Neutrophil (primary cell): ENCODE data around the gene CRIP1.

ENCODE experiments used
- H3K27ac ChIP-seq: fragments of 200-600 bp; sonication (generic); 2 replicates; pipeline ENCODE4 v1.5.1; 2016; ENCODE audit warnings: mild to moderate bottlenecking, moderate library complexity
- H3K27me3 ChIP-seq: fragments of 200-600 bp; sonication (generic); 2 replicates; pipeline ENCODE4 v1.6.0; 2016; ENCODE audit warnings: mild to moderate bottlenecking
- H3K36me3 ChIP-seq: fragments of 200-600 bp; sonication (generic); 2 replicates; pipeline ENCODE4 v1.5.1; 2017
- H3K4me1 ChIP-seq, 2 experiments: fragments of 200-600 bp in 1 of 2; sonication (generic) in 1 of 2; 1 replicate in 1 of 2; 2 replicates in 1 of 2; pipeline versions ENCODE4 v1.5.1 to v1.6.1; 2013 to 2016; ENCODE audit warnings: low read depth in 1 of 2, low read length in 1 of 2, mild to moderate bottlenecking in 1 of 2, moderate library complexity in 1 of 2; ENCODE audit not compliant: control insufficient read depth in 1 of 2, insufficient read depth in 1 of 2
- H3K4me3 ChIP-seq, 2 experiments: fragments of 200-600 bp in 1 of 2; sonication (generic) in 1 of 2; 1 replicate in 1 of 2; 2 replicates in 1 of 2; pipeline ENCODE4 v1.5.1; 2013 to 2016; ENCODE audit warnings: low read depth in 1 of 2, low read length in 1 of 2, mild to moderate bottlenecking in 1 of 2, moderate library complexity in 1 of 2
- H3K9me3 ChIP-seq: fragments of 200-600 bp; sonication (generic); 2 replicates; pipeline ENCODE4 v1.5.1; 2016
- CTCF ChIP-seq: fragments of 200-600 bp; sonication (generic); IDR thresholded peaks from 2 replicates; pipeline ENCODE4 v1.5.1; 2016; ENCODE audit warnings: antibody characterized with exemption

CRIP1 gene

GRCh38 chr14:105481886-105482457 lies 4.7 kb upstream of the CRIP1 start:
- TF ChIP-seq CTCF: no peak
- H3K36me3 ChIP-seq: no peaks in the 10 kb centered on the region
- H3K27me3 ChIP-seq: peaks cover 100% of the 10 kb centered on the region
- peaks cover 14 to 25% of the 10 kb centered on the region in 2 experiments for H3K4me1 ChIP-seq
- no peak overlapping the region for H3K27ac ChIP-seq
- peak overlapping the region in 1 of 2 experiments; percentile 31 for H3K4me3 ChIP-seq
- no peaks in the 10 kb centered on the region for H3K9me3 ChIP-seq

- Histone ChIP-seq H3K36me3 (no peaks in the 10 kb centered on the region), H3K4me1 (peaks cover 20 to 32% of the 10 kb centered on the region in 2 experiments), H3K27ac (no peak overlapping the region), H3K4me3 (no peak overlapping the region), H3K9me3 (no peaks in the 10 kb centered on the region), H3K27me3 (peaks cover 100% of the 10 kb centered on the region)
- no peak for TF ChIP-seq CTCF
Observed at GRCh38 chr14:105482486-105483110, 4.1 kb upstream of the CRIP1 start.

- H3K36me3 ChIP-seq: no peaks in the 10 kb centered on the region
- peaks cover 100% of the 10 kb centered on the region for H3K27me3 ChIP-seq
- H3K27ac ChIP-seq: no peak overlapping the region
- H3K4me3 ChIP-seq: no peak overlapping the region
- no peaks in the 10 kb centered on the region for H3K9me3 ChIP-seq
- no peak for TF ChIP-seq CTCF
- peaks cover 25 to 41% of the 10 kb centered on the region in 2 experiments for H3K4me1 ChIP-seq
Observed at GRCh38 chr14:105483300-105484068, 3.2 kb upstream of the CRIP1 start.

- Histone ChIP-seq H3K4me3 (no peak overlapping the region), H3K36me3 (no peaks in the 10 kb centered on the region), H3K9me3 (no peaks in the 10 kb centered on the region), H3K4me1 (peaks cover 29 to 48% of the 10 kb centered on the region in 2 experiments), H3K27me3 (peaks cover 96% of the 10 kb centered on the region), H3K27ac (no peak overlapping the region)
- TF ChIP-seq CTCF: no peak
Observed at GRCh38 chr14:105484069-105484996, 2.4 kb upstream of the CRIP1 start.

- Histone ChIP-seq H3K36me3 (no peaks in the 10 kb centered on the region), H3K4me1 (peaks cover 35 to 54% of the 10 kb centered on the region in 2 experiments), H3K9me3 (no peaks in the 10 kb centered on the region), H3K4me3 (no peak overlapping the region), H3K27me3 (peaks cover 90% of the 10 kb centered on the region), H3K27ac (no peak overlapping the region)
- no peak for TF ChIP-seq CTCF
Observed at GRCh38 chr14:105484997-105485393, 1.7 kb upstream of the CRIP1 start.
